ENCODE results near the gene DACH1.

The DACH1 gene

GRCh38 chr13:71619096-71619495, 247.9 kb downstream of the DACH1 start:
- no peak for DNase-seq

- DNase-seq: peak; percentile 75
Measured at GRCh38 chr13:71618159-71618558, 248.8 kb downstream of the DACH1 start.

GRCh38 chr13:71617265-71617664, 249.7 kb downstream of the DACH1 start:
- DNase-seq: no peak

GRCh38 chr13:71613066-71613745, 253.8 kb downstream of the DACH1 start:
- peak; percentile 91 for DNase-seq

GRCh38 chr13:71611292-71611691, 255.7 kb downstream of the DACH1 start:
- DNase-seq: peak; percentile 66

- DNase-seq: peak; percentile 64
Measured at GRCh38 chr13:71610876-71611275, 256.1 kb downstream of the DACH1 start.

- no peak for DNase-seq
Measured at GRCh38 chr13:71609271-71609670, 257.7 kb downstream of the DACH1 start.

- peak; percentile 46 for DNase-seq
Measured at GRCh38 chr13:71607575-71607974, 259.4 kb downstream of the DACH1 start.

- DNase-seq: no peak
Measured at GRCh38 chr13:71606818-71607217, 260.2 kb downstream of the DACH1 start.

GRCh38 chr13:71605744-71606143, 261.3 kb downstream of the DACH1 start:
- no peak for DNase-seq

- no peak for DNase-seq
Measured at GRCh38 chr13:71603255-71603654, 263.7 kb downstream of the DACH1 start.

GRCh38 chr13:71602344-71602743, 264.7 kb downstream of the DACH1 start:
- no peak for DNase-seq

- no peak for DNase-seq
Measured at GRCh38 chr13:71597150-71597549, 269.9 kb downstream of the DACH1 start.

GRCh38 chr13:71596116-71596515, 270.9 kb downstream of the DACH1 start:
- no peak for DNase-seq

GRCh38 chr13:71593566-71593965, 273.4 kb downstream of the DACH1 start:
- no peak for DNase-seq

GRCh38 chr13:71591374-71591773, 275.6 kb downstream of the DACH1 start:
- DNase-seq: no peak

- no peak for DNase-seq
Measured at GRCh38 chr13:71590654-71591148, 276.3 kb downstream of the DACH1 start.

GRCh38 chr13:71589032-71589431, 278.0 kb downstream of the DACH1 start:
- DNase-seq: no peak

- no peak for DNase-seq
Measured at GRCh38 chr13:71587817-71588216, 279.2 kb downstream of the DACH1 start.

- DNase-seq: no peak
Measured at GRCh38 chr13:71587193-71587592, 279.8 kb downstream of the DACH1 start.

GRCh38 chr13:71583581-71583980, 283.4 kb downstream of the DACH1 start:
- DNase-seq: no peak

GRCh38 chr13:71580614-71581013, 286.4 kb downstream of the DACH1 start:
- no peak for DNase-seq

- no peak for DNase-seq
Measured at GRCh38 chr13:71578048-71578447, 289.0 kb downstream of the DACH1 start.

- no peak for DNase-seq
Measured at GRCh38 chr13:71577127-71577526, 289.9 kb downstream of the DACH1 start.

- DNase-seq: peak; percentile 26
Measured at GRCh38 chr13:71576571-71576970, 290.4 kb downstream of the DACH1 start.

All from hematopoietic multipotent progenitor cell treated with erythropoietin and hydrocortisone succinate and interleukin-3 and kit ligand, for 4 days (in vitro differentiated cells).